ENCODE data around the gene PEX11G.

PEX11G gene

GRCh38 chr19:7529610-7530490, 41.0 kb upstream of the PEX11G start:
- TF ChIP-seq CTCF (IDR thresholded peaks at IDR 0.05): no peak

DNA sequence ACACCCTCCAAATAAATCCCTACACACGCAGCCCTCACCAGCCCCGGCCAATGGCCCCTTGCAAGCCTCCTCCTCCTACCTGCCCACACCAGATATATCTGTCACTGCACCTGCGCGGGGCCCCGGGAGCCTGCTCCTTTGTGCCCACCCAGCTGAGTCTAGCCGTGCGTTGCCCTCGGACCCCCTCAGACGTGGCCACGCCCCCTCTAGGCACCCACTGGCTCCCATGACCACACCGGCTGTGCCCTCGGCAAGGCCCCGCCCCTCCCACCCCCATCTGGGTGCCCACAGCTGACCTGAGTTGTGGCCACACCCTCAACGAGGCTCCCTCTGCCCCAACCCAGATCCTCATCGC, 40.4 kb upstream of the PEX11G start:
- TF ChIP-seq CTCF (IDR thresholded peaks at IDR 0.05): no peak

- no peak for TF ChIP-seq CTCF (IDR thresholded peaks at IDR 0.05)
These were observed 39.8 kb upstream of the PEX11G start for GRCh38 chr19:7528522-7529245.

DNA sequence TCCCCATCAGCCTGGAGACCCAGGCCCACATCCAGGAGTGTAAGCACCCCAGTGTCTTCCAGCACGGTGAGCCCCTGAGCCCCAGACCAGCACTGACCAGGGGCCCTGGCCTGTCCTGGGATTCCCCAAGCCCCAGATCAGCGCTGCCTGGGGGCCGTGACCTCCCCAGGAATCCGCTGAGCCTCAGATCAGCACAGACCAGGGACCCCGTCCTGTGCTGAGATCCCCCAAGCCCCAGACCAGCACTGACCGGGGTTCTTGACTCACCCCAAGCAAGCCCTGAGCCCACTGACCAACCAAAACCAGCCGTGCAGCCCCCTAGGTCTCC, 39.3 kb upstream of the PEX11G start:
- no peak for TF ChIP-seq CTCF (IDR thresholded peaks at IDR 0.05)

DNA sequence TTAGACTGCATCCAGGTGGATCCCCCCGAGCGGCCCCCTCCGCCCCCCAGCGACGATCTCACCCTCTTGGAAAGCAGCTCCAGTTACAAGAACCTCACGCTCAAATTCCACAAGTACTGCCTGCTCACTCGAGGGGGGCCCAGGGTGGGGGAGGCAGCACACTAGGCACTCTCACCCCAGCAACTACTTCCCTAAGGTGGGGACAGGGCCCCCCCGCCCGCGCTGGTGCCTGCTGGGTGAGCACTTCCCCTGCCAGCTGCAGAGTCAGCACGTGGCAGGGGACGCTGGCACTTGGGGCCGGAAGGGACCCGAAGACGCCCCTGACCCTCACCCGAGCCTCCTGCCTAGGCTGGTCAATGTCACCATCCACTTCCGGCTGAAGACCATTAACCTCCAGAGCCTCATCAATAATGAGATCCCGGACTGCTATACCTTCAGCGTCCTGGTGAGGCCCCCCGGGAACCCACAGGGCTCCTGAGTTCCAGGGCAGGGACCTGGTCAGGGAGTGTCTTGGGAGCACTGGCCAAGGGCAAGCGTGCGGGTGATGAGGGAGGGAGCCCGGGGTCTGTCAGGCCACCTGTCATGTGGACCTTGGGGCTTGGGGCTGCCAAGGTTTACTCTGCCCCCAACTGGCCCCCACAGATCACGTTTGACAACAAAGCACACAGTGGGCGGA, 38.8 kb upstream of the PEX11G start:
- no peak for TF ChIP-seq CTCF (IDR thresholded peaks at IDR 0.05)

DNA sequence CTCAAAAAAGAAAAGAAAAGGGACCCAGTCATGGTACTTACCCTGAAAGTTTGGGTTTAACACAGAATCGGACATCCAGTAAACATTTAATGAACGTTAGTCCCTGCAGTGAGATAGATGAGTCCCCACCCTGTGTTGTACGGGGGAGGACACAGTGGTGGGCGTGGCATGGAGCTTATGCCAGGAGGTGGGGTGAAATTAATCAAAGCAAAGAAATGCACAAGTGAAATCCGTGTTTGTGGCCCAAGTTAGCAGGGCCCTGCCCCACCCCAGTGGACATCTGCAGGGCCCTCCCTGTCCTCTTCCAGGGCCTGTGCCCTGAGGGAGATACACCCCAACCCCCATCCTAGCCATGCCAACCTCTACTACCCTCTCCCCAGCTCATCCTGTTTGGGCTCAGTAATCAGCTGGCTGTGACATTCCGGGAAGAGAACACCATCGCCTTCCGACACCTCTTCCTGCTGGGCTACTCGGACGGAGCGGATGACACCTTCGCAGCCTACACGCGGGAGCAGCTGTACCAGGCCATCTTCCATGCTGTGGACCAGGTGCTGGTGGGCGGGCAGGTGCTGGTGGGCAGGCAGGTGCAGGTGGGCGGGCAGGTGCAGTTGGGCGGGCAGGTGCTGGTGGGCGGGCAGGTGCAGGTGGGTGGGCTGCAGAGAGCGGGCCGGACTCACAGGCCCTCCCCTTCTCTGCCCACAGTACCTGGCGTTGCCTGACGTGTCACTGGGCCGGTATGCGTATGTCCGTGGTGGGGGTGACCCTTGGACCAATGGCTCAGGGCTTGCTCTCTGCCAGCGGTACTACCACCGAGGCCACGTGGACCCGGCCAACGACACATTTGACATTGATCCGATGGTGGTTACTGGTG, 37.5 kb upstream of the PEX11G start:
- no peak for TF ChIP-seq CTCF (IDR thresholded peaks at IDR 0.05)

Measured in LNCAP (cell line).